SH-SY5Y (cell line): Measurements from ENCODE around the gene PCGF3.

Experiments
- GATA2 ChIP-seq: IDR thresholded peaks from 2 replicates; pipeline ENCODE4 v1.6.1; 2011; ENCODE audit warnings: mild to moderate bottlenecking, low read depth, low read length
- GATA3 ChIP-seq: IDR thresholded peaks from 2 replicates; pipeline ENCODE4 v1.6.1; 2011; ENCODE audit warnings: low read depth, mild to moderate bottlenecking, low read length, moderate library complexity

The PCGF3 gene

DNA sequence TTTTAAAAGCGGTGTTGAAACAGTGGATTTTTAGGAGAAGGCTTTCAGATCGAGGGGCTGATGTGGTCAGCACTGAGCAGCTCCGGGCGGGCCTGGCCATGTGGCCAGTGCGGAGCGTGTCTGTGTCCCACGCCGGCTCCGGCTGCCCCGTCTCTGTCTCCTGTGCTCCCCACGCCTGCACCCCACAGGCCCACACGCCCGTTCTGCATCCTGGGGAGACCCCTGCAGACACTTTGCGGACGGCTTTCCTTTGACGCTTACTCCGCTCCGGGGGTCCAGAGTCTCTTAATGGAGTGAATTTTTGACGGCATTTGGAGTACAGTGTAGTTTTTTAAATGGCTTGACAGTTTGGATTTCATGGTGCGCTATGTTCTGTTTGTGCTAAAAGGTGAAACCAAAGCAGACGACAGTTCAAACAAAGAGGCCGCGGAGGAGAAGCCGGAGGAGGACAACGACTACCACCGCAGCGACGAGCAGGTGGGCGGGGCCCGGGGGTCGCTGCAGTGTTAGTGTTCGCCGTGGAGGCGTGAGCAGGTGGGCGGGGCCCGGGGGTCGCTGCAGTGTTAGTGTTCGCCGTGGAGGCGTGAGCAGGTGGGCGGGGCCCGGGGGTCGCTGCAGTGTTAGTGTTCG, 38.7 kb downstream of the PCGF3 start:
- TF ChIP-seq GATA2 (no peak), GATA3 (no peak)

DNA sequence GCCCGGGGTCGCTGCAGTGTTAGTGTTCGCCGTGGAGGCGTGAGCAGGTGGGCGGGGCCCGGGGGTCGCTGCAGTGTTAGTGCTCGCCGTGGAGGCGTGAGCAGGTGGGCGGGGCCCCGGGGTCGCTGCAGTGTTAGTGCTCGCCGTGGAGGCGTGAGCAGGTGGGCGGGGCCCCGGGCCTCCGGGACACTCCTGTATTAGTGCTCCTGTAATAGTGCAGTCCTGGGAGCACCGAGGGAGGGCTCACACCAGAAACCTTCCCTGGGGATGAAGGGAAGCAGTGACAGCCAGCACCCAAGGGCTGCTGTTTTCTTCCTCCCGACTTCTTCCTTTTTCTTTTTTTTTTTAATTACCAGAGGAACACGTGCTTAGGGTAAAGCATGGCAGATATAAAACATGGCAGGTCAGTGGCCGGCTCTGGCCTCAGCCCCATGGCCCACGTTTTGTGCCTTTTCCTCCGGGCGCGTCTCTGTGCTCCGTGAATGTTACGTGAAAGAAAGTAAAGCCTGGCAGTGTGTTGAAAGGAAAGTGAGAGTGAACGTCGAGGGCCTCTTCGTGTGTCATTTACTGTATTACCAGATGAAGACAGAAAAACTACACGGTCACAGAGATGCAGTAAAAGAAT, 42.0 kb downstream of the PCGF3 start:
- TF ChIP-seq GATA3 (no peak), GATA2 (no peak)

DNA sequence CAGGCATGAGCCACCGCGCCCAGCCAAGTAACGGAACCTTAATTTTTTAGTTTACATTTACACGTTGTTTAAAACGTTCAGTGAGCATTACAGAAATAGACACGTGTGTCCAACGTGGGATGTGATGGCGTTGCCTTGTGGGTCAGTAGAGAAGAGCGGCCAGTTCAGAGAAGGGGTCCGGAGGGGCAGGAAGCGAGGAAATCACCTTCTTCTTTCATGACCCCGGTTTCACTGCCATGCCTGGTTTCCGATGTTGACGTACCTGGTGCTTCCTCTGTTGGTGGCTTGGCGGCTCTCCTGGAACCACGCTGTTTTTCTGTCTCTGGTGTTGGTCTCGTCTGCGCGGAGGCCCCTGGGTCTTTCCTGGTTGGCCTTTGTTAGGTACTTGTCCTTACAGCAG, 42.8 kb downstream of the PCGF3 start:
- TF ChIP-seq GATA3: no peak
- TF ChIP-seq GATA2: no peak

DNA sequence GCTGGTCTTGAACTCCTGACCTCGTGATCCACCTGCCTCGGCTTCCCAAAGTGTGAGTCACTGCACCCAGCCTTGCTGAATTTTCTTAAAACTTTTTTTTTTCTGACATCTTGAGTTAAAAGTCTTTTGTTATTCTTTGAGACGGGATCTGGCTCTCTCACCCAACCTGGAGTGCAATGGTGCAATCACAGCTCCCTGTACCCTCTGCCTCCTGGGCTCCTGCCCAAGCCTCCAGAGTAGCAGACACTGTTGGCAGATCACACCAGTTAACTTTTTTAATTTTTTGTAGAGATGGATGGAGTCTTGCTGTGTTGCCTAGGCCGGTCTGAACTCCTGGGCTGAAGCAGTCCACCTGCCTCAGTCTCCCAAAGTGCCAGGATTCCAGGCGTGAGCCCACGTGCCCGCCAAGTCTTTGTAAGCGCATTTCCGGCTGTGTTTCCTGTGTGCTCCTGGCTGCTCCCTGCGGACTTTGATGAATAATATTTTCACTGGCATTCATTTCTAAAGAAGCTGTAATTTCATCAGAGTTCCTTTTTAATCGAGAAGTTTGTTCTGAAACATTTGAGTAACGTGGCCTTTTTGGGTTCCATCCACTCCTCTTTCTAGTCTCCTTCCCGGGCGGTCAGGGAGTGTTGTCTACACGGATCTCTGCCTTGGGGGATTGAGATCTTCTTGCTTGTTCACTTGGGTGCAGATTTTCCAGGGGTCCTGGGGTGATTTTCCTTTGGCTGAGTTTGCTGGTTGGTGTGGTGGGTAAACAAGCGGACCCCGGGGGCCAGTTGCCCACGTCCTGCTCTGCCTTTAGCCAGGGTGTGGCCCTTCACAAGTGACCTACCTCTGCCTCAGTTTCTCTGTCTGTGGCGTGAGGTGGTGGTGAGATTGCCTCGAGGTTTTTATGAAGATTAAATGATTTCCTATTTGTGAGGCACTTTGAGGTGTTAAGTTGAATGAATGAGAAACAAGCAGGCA, 44.4 kb downstream of the PCGF3 start:
- TF ChIP-seq GATA3: no peak
- TF ChIP-seq GATA2: no peak

DNA sequence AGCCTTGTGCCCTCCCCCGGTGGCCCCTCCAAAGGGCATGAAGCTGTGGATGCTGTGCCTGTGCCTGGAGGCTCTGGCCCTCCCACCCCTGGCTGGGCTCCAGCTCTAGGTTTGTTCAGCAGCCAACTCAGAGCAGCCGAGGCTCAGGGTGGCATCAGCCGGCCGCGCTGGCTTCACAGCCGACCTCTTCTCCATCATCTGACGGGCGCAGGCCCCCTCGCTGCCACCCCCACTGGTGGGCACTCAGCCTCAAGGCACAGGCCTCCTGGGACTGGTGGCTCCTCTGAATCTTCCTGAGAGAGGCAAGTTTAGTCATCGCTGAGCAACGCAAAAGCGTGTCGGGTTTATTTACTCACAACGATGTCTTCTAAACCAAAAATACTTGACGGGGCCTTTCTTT, 46.0 kb downstream of the PCGF3 start:
- TF ChIP-seq GATA2 (no peak), GATA3 (no peak)

DNA sequence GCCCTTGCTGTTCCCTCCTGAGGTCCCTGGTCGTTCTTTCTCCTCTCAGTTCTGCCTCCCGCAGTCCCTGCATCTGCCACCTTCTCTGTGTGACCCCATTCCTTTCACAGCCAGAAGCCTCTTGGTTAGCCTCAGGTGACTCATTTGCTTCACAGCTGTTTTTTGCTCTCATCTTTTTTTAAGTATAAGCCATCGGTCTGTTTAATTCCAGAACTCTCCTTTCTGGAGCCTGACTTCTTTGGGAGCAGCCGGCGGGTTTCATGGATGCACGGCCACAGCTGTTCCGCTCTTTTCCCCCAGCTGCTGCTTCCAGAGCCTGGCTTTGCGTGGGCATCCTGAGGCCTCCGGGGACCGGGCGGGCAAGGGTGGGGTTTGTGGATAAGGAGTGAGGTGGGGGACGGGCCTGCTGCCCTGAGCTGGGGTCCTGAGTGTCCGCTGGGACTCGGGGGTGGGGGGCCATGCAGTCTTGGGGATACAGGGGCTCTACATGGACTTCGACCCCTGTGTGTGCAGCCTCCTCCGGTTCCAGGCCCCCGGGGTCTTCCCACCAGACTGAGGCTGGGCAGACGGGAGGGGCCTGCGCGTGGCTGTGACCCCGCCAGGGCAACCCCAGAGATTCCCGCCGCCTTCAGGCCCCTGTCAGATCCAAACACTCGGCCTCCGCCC, 46.7 kb downstream of the PCGF3 start:
- TF ChIP-seq GATA2: no peak
- TF ChIP-seq GATA3: no peak

DNA sequence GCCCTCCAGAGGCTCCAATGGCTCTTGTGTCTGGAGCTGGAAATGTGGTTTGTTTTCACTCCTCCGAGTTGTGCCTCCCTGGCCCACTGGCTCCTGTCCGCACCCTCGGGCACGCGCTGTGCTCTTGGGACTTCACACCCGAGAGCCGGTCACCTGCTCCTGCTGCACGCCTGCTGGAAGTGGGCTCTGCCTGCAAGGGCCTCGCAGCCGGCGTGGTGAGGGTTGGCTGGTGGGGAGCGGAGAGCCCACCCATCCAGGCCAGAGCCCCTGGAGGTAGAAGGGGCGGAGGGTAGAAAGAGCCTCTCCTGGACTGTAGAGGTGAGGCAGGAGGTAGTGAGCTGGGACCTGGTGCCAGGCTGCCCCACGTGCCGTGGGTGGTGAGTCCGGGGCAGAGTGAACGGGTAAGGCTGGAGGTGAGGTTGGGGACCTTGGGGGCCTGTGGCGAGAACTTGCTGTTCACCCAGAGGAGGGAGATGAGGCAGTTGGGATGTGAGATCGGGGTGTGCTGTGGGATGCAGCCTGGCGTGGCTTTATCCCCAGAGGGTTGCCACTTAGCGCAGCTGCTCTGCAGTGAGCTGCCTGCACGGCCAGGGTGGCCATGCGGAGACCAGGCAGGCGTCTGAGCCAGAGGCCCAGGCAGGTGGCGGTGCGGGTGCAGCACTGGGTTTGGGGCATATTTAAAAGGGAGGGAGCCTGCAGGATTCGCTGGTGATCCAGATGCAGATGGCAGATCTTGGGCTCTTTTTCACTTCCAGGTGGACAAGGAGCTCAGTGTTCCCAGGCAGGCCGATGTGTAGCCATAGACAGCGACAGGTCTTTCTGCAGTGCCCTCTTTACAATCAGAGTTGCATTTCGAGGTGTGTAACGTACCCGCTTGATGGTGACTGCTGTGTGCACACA, 48.8 kb downstream of the PCGF3 start:
- TF ChIP-seq GATA2 (no peak), GATA3 (no peak)

DNA sequence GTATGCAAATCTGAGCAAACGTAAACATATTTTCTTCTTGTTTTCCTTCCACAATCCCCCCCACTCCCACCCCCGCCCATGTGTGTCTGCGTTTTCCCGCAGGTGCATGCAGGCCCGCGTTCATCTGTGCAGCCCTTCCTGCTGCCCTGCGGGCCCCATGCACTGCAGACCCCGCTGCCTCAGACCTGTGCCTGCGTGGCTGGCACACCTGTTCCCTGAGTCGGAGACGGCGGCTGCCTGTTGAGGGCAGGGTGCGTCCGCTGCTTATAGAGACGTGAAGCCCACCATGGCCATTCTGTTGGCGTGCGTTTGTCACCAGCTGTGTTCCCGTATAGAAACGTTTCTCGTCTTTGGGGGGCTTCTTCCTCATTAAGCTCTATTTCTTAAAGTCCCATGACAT, 51.5 kb downstream of the PCGF3 start:
- no peak for TF ChIP-seq GATA2
- no peak for TF ChIP-seq GATA3

DNA sequence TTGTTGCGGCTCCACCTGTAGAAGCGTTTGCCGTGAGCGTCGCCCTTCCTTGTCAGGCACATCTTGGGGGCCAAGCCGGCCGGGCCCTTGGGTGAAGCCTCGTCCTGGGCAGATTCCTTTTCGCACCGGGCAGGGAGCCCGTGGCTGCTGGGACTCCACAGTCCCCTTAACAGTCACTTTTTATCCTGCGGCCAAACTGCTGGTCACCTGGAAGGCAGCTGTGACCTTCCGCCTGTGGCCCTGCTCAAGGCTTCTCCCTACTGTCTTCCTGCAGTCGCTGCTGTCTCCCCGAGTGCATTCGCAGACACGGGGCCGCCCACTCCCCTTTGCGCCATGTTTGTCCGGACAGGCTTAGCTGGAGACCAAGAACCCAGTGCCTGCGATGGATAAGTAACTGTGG, 55.0 kb downstream of the PCGF3 start:
- TF ChIP-seq GATA3 (no peak), GATA2 (no peak)

DNA sequence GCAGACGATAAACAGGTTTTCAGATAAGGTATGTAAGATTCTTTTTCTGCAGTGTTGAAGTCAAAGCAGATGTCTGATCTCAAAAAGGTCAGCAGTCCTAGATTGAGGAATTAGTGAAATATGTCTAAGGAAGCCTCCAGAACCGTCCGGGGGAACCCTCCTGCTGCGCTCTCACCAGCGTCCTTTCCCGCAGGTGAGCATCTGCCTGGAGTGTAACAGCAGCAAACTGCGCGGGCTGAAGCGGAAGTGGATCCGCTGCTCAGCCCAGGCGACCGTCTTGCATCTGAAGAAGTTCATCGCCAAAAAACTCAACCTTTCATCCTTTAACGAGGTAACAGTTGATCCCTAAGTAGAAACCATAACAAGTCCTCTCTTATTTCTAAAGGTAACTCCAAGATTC, 55.5 kb downstream of the PCGF3 start:
- TF ChIP-seq GATA3 (no peak), GATA2 (no peak)

DNA sequence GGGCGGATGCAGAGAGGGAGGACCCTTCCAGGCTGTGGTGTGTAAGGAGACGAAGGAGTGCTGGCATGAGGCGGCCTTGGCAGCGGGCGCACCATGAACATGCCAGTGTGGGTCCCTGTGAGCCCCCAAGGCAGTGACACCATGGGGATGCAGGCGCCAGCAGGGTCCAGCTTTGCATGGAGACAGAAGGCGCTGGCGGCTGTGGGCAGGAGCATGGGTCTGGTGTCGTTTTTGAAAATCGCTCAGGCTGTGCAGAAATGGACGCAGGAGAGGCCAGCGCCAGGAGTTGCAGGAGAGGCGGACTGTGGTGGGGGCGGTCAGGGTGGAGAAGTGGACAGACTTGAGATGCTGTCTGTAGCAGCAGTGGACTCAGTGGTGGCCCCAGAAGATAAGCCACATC, 56.1 kb downstream of the PCGF3 start:
- TF ChIP-seq GATA2 (no peak), GATA3 (no peak)

DNA sequence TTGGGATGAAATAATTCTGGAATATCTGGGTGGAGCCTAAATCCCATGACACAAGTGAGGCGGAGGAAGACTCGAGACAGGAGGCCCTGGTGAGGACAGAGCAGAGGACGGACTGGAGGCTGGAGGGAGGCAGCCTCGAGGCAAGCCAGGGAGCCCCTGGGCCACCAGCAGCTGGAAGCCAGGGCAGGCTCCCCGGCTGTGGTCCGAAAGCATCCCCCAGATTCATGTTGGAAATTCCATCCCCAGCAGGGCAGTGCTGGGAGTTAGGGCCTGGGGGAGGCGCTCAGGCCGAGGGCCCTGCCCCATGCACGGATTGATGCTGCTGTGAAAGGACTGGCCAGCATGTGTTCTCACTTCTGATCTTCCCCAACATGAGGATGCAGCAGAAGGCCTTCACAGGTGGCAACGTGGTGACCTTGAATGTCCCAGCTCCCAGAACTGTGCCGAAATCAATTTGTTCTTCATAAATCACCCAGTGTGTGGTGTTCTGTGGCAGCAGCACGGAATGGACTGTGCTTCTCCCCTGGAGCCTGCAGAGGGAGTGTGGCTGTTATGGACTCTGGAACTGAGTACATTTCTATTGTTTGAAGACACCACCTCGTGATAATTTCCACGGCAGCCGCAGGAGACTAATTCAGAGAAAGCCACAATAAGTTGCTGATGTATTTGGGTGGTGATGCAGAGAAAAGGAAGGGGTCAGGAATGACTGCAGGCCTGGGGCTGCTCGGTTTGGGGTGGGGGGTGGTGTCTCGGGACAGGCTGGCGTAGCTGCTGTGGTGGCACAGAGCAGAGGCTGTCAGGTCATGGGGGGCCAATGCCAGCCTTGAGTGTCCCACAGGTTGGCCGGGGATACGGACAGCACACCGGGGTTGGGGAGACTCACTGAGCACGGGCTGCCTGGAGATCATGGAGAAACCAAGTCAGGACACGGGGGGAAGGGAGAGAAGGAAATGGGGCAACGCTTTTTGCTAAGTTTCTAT, 56.9 kb downstream of the PCGF3 start:
- TF ChIP-seq GATA3: no peak
- no peak for TF ChIP-seq GATA2
